Dendritic cell treated with granulocyte-macrophage colony-stimulating factor and Interleukin-4, amounts not matched to agents 40 ng/mL and 50 ng/mL, for 4 days (primary cell): Measurements from ENCODE around the gene SLC25A29.
"Not testable (repeated sequence)": the region's sequence is repeated elsewhere in the genome, so short reads cannot be mapped to it uniquely, and the experiment has no call there.

Experiments
- H3K27ac Mint-ChIP-seq: one replicate; pipeline ENCODE4 v1.8.0; 2022; ENCODE audit warnings: mild to moderate bottlenecking, mixed read lengths
- H3K27me3 Mint-ChIP-seq: one replicate; pipeline ENCODE4 v1.8.0; 2022; ENCODE audit warnings: mild to moderate bottlenecking, mixed read lengths
- H3K36me3 Mint-ChIP-seq: one replicate; pipeline ENCODE4 v1.8.0; 2022; ENCODE audit warnings: low read depth, mixed read lengths
- H3K4me1 Mint-ChIP-seq: one replicate; pipeline ENCODE4 v1.8.0; 2022; ENCODE audit warnings: low read depth, mixed read lengths
- H3K4me3 Mint-ChIP-seq: one replicate; pipeline ENCODE4 v1.8.0; 2022; ENCODE audit warnings: mild to moderate bottlenecking, moderate library complexity, mixed read lengths
- H3K9me3 Mint-ChIP-seq: one replicate; pipeline ENCODE4 v1.8.0; 2022; ENCODE audit warnings: mixed read lengths
- intact Hi-C: fragments of 100-400 bp; cut with micrococcal nuclease; formaldehyde crosslinking; loops from one replicate; pipeline ENCODE4 v1.15.0; 2022

SLC25A29 gene

DNA sequence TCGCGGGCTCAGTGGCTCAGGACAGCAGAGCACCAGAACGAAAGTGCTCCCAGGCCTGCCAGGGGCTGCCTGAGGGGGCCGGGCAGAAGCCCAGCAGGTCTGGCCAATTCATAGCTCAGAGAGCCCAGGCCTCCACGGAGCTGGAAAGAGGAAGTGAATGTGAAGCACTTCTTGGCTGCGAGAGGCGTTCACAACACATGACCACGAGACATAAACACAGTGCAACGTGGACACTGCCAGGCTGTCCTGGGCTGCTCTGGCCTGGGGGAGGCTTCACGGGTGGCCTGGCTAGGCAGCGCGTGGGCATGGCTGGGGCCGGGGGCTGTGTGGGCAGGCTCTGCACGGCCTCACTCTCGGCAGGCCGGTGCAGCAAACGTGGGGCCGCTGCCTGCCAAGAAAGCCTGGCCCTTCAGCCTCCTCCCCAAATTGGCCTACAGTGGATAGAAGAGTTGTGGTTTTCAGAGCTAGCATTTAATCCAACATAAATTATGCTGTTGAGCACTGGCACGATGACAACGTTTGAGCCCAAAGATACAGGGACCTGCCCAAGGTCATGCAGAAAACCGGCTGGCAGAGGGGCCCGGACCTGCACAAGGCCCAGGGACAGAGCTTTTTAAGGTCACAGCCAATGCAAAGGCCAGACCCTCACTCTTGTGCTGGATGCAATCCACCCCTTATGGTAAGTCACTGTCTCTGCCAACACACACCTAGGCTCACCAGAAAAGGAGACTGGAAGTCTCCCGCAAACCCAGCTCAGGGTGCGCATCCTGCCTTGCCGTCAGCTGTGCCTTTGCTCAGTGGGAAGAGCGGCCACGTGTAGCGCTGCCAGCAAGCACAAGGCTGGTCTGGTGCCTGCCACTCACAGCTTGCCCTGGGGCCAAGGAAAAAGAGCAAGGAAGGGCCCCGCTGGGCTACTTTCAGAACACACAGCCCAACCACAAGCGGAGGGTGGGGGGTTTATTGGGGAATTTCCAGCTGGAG is 8.6 kb downstream of the SLC25A29 start:
- no peaks in the 10 kb centered on the region for H3K27me3 Mint-ChIP-seq
- H3K27ac Mint-ChIP-seq: peak overlapping the region; percentile 84
- H3K36me3 Mint-ChIP-seq: peaks cover 40% of the 10 kb centered on the region

DNA sequence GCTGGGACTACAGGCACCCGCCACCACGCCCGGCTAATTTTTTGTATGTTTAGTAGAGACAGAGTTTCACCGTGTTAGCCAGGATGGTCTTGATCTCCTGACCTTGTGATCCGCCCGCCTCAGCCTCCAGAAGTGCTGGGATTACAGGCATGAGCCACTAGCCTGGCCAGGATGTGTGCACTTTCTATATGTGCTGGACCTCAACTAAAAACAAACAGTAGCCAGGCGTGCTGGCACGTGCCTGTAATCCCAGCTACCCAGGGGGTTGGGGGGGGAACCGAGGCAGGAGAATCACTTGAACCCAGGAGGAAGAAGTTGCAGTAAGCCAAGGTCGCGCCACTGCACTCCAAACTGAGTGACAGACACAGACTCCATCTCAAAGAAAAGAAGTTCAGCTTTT is 9.5 kb downstream of the SLC25A29 start:
- H3K4me1 Mint-ChIP-seq: peaks cover 53% of the 10 kb centered on the region
- peak overlapping the region; percentile 84 for H3K27ac Mint-ChIP-seq
- H3K27me3 Mint-ChIP-seq: not testable (repeated sequence)

More for the DNA sequence above, 8.6 kb downstream of the SLC25A29 start:
- Mint-ChIP-seq H3K4me3 (peak overlapping the region; percentile 62), H3K9me3 (no peaks in the 10 kb centered on the region), H3K4me1 (peaks cover 59% of the 10 kb centered on the region)
- intact Hi-C loops: no loop called here

DNA sequence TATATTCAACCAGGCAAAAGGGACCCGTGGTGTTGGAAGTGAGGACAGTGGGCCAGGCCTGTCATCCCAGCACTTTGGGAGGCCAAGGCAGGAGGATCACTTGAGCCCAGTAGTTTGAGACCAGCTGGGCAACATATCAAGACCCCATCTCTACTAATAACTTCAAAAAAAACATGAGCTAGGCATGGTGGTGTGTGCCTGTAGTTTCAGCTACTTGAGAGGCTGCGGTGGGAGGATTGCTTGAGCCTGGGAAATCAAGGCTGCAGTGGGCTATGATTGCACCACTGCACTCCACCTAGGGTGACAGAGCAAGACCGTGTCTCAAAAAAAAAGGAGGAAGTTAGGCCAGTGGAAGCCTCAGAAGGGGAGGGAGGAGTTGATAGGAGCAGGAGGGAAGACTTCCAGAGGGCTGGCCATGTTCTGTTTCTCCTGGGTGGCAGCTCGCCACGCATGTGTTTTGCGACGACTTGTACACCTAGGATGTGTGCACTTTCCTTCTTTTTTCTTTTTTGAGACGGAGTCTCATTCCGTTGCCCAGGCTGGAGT is 10.1 kb downstream of the SLC25A29 start:
- peak overlapping the region; percentile 84 for H3K27ac Mint-ChIP-seq
- intact Hi-C loops: no loop called here
- peak overlapping the region; percentile 20 for H3K4me3 Mint-ChIP-seq
- H3K4me1 Mint-ChIP-seq: peaks cover 51% of the 10 kb centered on the region
- no peaks in the 10 kb centered on the region for H3K27me3 Mint-ChIP-seq
- H3K9me3 Mint-ChIP-seq: no peaks in the 10 kb centered on the region
- H3K36me3 Mint-ChIP-seq: peaks cover 52% of the 10 kb centered on the region

More for the DNA sequence above, 9.5 kb downstream of the SLC25A29 start:
- H3K9me3 Mint-ChIP-seq, intact Hi-C loops: not testable (repeated sequence)
- Mint-ChIP-seq H3K4me3 (peak overlapping the region; percentile 62), H3K36me3 (peaks cover 46% of the 10 kb centered on the region)

DNA sequence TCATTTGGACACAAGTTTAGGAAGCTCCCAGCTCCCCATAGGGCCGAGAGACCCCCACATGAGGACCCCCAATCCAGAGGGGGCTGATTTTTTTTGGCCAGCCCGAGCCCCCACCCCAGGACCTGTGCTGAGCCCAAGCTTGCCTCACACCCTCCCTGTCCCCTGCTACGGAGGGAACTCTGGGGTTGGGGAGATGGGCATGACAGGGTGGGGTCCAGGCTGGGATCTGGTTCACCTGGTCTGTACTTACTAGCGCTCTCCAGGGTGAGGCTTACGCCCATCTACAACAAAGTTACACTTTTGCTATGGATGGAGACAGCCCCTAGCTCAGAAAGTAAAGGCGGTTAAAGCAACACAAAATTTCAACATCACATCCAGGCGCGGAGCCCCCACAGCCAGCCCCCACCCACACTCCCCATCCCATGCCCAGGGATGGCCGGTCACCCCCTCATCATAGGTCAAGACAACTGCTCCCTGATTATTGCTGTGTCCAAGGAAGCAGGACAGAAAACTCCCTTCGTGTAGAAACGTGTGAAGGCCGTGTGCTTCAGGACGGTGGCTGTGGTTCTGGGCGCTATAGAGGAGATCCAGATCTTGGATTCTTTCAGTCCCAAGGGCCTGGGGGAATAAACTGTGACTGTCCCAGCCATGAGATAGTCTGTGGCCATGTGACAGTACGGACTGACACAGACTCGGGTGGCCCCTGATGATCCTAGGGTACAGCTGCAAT is 10.7 kb downstream of the SLC25A29 start:
- intact Hi-C loops: no loop called here

DNA sequence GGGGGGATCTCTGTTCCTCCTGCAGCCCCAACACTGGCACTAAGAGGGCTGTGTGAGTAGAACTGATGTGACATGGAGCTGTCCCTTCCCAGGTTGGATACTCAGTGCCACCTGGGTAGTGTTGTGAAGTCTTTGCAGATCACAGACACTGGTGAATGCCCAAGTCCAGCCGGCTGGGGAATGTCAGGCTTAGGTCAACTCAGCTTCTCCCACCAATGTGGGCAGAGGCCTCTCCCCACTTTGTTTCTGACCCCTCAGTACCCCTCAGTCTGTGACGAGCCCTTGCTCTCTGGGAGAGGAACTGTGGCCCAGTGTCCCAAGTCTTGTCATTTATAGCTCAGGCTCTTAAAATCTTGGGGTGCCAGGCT is 11.3 kb downstream of the SLC25A29 start:
- Mint-ChIP-seq H3K27me3 (no peaks in the 10 kb centered on the region), H3K36me3 (peaks cover 64% of the 10 kb centered on the region), H3K4me1 (peaks cover 64% of the 10 kb centered on the region), H3K4me3 (no peak overlapping the region), H3K27ac (peak overlapping the region; percentile 84), H3K9me3 (no peaks in the 10 kb centered on the region)
- intact Hi-C loops: no loop called here

More for the DNA sequence above, 10.7 kb downstream of the SLC25A29 start:
- H3K27me3 Mint-ChIP-seq: no peaks in the 10 kb centered on the region
- no peaks in the 10 kb centered on the region for H3K9me3 Mint-ChIP-seq
- peaks cover 58% of the 10 kb centered on the region for H3K36me3 Mint-ChIP-seq
- H3K4me1 Mint-ChIP-seq: peaks cover 58% of the 10 kb centered on the region
- H3K27ac Mint-ChIP-seq: peak overlapping the region; percentile 84
- H3K4me3 Mint-ChIP-seq: no peak overlapping the region

DNA sequence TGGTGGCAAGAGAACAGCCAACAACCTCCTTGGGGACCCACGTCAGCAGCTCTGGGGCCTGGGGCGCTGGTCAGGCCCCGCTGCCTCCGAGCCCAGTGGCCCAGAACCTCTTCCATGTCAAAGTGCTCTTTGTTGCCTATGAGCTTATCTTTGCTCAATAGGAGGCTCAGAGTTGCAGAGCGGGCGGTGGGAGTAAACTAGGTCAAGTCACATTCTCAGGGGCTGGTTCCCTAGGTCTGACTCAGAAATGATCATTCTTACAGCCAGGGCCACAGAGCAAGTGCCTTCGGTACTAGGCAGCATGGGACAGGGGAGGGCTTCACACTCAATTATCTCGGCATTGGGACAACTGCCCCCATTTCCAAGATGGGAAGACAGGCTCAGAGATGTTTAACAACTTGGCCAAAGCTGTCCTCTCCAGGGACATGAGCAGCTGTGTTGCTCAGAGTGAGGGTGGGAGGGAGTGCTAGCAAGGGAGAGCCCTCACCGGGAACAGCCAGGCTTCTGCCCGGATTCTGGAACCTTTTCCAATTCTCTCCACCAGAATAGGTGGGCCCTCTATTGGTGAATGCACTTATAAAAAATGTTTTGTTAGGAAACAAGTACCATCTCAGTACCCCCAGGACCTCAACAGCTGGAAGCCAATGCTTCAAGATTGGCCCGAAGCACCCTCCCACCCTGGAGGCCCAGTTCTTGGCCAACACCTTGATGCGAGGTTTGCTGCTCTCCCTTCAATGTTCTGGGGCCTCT is 11.9 kb downstream of the SLC25A29 start:
- Mint-ChIP-seq H3K4me1 (peaks cover 60% of the 10 kb centered on the region), H3K27me3 (no peaks in the 10 kb centered on the region), H3K9me3 (no peaks in the 10 kb centered on the region), H3K36me3 (peaks cover 66% of the 10 kb centered on the region), H3K27ac (no peak overlapping the region), H3K4me3 (no peak overlapping the region)
- intact Hi-C loops: no loop called here

DNA sequence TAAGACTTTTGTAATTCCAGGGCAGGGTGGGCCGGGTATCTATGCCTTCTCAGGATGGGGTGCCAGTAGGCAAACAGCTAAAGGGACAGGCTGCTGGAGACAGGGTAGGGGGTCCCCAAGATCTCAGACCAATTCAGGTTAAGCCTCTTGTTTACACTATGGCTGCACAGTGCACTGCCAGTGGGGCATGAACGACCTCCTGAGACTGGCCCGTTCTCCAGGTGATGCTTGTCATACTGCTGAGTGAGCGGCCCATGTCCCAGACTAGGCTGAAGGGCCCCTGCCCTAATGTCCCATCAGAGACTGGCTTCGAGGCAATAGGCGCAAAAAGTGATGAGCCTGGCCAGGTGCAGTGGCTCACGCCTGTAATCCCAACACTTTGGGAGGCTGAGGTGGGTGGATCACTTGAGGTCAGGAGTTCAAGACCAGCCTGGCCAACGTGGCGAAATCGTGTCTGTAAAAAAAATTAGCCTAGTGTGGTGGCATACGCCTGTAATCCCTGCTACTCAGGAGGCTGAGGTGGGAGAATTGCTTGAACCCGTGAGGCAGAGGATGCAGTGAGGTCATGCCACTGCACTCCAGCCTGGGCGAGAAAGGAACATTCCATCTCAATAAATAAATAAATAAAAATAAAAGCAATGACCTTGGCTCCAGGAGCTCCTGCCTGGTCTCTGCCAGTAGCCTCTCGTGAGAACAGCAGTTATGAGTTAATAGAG is 12.6 kb downstream of the SLC25A29 start:
- Mint-ChIP-seq H3K9me3 (no peaks in the 10 kb centered on the region), H3K4me1 (peaks cover 53% of the 10 kb centered on the region), H3K36me3 (peaks cover 66% of the 10 kb centered on the region), H3K27ac (no peak overlapping the region), H3K4me3 (no peak overlapping the region), H3K27me3 (no peaks in the 10 kb centered on the region)
- intact Hi-C loops: no loop called here

DNA sequence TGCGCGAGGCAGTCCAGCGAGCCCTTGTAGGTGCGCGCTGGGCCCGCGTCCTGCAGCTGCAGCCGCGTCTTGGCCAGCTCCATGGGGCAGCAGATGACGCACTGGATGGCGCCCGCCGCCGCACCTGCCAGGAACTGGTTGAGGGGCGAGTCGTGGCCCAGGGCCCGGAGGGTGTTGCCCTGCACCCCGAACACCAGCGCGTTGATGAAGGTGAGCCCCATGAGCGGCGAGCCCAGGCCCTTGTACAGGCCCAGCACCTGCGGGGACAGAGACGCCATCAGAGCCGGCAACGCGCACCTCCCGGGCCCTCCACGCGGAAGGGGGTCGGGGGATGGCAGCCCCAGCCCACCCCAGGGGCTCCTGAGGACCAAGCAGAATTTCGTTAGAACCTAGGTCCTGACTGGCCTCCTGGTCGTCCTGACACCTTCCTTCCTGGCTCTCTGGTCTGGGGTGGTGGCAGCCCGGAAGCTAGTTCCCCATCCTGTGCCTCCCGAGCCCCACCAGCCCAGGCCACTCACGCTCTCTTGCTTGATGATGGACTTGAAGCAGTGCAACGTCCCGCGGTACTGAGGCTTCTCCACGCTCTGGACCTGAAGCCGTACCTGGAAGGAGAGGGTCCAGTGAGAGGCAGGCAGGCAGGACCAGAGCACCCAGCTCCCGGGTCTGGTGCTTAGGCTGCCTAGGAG is 13.3 kb downstream of the SLC25A29 start:
- peaks cover 46% of the 10 kb centered on the region for H3K4me1 Mint-ChIP-seq
- no peak overlapping the region for H3K4me3 Mint-ChIP-seq
- no peaks in the 10 kb centered on the region for H3K27me3 Mint-ChIP-seq
- H3K27ac Mint-ChIP-seq: no peak overlapping the region
- intact Hi-C loops: no loop called here
- peaks cover 62% of the 10 kb centered on the region for H3K36me3 Mint-ChIP-seq
- H3K9me3 Mint-ChIP-seq: no peaks in the 10 kb centered on the region

DNA sequence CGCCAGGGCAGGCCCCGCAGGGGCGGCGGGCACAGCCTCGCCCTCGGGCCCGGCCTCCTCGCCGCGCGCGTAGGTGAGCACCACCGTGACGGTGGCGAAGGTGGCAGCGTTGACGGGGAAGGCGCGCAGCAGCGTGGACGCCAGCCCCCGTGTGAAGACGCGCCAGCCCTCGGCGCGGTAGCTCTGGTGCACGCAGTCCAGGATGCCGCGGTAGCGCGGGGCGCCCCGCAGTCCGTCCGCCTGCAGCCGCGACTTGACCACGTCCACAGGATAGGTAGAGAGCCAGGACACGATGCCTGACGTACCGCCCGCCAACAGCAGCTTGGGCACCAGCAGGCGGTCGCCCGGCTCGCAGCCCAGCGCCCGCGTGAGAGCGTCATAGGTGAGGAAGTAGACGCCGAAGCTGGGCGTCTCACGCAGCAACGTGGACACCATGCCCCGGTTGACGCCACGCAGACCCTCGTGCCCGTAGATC is 13.9 kb downstream of the SLC25A29 start:
- intact Hi-C loops: no loop called here
- no peaks in the 10 kb centered on the region for H3K27me3 Mint-ChIP-seq
- no peak overlapping the region for H3K27ac Mint-ChIP-seq
- H3K36me3 Mint-ChIP-seq: peaks cover 59% of the 10 kb centered on the region
- no peaks in the 10 kb centered on the region for H3K9me3 Mint-ChIP-seq
- H3K4me3 Mint-ChIP-seq: no peak overlapping the region
- peaks cover 40% of the 10 kb centered on the region for H3K4me1 Mint-ChIP-seq

DNA sequence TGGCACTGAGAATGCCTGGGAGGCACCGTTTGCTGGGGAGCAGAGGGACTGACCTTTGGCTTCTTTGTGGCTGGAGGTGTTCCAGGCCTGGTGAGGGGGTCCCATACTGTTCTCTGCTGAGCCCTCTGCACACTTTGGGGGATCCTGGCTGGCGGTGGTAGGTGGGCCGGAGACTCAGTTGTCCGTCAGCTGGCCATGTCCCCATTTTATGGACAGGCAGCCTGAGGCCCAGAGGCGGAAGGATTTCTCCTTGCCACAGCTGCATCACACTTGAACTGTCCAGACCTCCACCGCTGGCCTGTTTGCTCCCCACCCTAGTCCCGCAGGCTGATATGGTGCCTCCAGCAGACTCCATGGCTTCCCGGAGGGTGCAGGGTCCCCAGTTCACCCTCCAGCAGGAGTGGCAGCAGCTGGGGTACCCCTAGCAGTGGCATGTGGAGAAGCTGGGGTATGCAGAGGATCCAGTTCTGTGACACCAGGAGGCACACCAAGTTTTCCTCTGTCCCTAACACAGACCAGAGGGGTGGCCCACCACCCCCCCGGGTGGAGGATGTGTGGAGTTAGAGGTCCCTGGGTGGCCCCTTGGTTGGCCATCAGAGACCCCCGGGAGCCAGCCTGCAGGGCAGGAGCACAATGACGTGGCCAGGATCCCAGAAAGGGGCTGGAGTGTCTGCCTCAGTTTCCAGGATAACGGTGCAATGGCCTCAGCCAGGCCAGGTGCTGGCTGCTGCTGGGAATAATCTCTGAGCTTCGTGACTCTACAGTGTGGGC is 14.8 kb downstream of the SLC25A29 start:
- peaks cover 59% of the 10 kb centered on the region for H3K36me3 Mint-ChIP-seq
- H3K4me3 Mint-ChIP-seq: no peak overlapping the region
- intact Hi-C loops: no loop called here
- H3K27ac Mint-ChIP-seq: no peak overlapping the region
- no peaks in the 10 kb centered on the region for H3K9me3 Mint-ChIP-seq
- peaks cover 31% of the 10 kb centered on the region for H3K4me1 Mint-ChIP-seq
- H3K27me3 Mint-ChIP-seq: no peaks in the 10 kb centered on the region

DNA sequence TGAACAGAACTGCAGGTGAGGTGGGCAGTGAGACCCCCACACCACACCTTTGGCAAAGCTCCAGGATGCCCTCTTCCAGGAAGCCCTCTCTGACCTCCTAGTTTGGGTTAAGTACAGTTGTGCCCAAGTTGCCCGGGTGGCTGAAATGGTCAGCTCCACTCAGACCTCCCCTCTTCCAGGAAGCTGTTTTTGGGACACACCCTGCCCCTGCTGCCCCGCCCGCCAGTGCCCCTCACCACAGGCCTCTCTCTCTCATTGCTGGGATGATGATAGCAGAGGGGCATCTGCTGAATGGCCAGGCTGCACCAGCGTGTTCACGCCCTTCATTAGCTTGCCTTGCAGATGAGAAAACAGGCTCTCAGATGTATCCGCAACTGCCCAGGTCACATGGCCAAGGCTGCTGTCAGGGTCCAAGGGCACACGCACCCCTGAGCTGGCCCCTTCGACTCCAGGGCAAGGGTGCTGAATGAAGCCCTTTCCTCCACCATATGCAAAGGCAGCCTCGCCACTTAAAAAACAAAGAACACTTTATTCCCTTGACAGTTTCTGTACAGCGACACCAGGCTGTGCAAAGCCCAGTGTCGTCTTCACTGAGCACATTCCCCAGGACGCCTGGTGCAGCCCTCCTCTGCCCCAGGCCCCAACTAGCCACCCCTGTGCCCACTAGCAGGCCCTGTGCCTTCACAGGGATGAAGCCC is 15.5 kb downstream of the SLC25A29 start:
- intact Hi-C loops: no loop called here
- Mint-ChIP-seq H3K9me3 (no peaks in the 10 kb centered on the region), H3K4me1 (peaks cover 30% of the 10 kb centered on the region), H3K27me3 (no peaks in the 10 kb centered on the region), H3K4me3 (no peak overlapping the region), H3K27ac (no peak overlapping the region), H3K36me3 (peaks cover 56% of the 10 kb centered on the region)
